Measurements from ENCODE around the gene CENPL.
"Not testable (repeated sequence)": the region's sequence is repeated elsewhere in the genome, so short reads cannot be mapped to it uniquely, and the experiment has no call there.

The CENPL gene

GRCh38 chr1:173857363-173857917 is 32.8 kb upstream of the CENPL start:
- no peak for DNase-seq (ENCODE audit: extremely low read depth in 1 of 2, low read depth in 1 of 2)

- DNase-seq (ENCODE audit: extremely low read depth in 1 of 2, low read depth in 1 of 2) = no peak
These were observed 32.2 kb upstream of the CENPL start for GRCh38 chr1:173856903-173857302.

- no peak for DNase-seq (ENCODE audit: extremely low read depth in 1 of 2, low read depth in 1 of 2)
These were observed 31.3 kb upstream of the CENPL start for GRCh38 chr1:173856014-173856413.

- DNase-seq (ENCODE audit: extremely low read depth in 1 of 2, low read depth in 1 of 2) = no peak
These were observed 28.4 kb upstream of the CENPL start for GRCh38 chr1:173853074-173853473.

- DNase-seq (ENCODE audit: extremely low read depth in 1 of 2, low read depth in 1 of 2) = no peak
These were observed 27.4 kb upstream of the CENPL start for GRCh38 chr1:173852105-173852504.

- no peak for DNase-seq (ENCODE audit: extremely low read depth in 1 of 2, low read depth in 1 of 2)
These were observed 8.1 kb upstream of the CENPL start for GRCh38 chr1:173832748-173833147.

GRCh38 chr1:173827611-173828010 is 2.9 kb upstream of the CENPL start:
- no peak for DNase-seq (ENCODE audit: extremely low read depth in 1 of 2, low read depth in 1 of 2)

GRCh38 chr1:173823781-173824314 is 835 bp downstream of the CENPL start:
- DNase-seq (ENCODE audit: extremely low read depth in 1 of 2, low read depth in 1 of 2) = no peak

- DNase-seq (ENCODE audit: extremely low read depth in 1 of 2, low read depth in 1 of 2) = no peak
These were observed 3.0 kb downstream of the CENPL start for GRCh38 chr1:173821680-173822079.

- DNase-seq (ENCODE audit: extremely low read depth in 1 of 2, low read depth in 1 of 2) = no peak
These were observed 6.2 kb downstream of the CENPL start for GRCh38 chr1:173818459-173818858.

GRCh38 chr1:173813654-173814053 is 11.0 kb downstream of the CENPL start:
- not testable (repeated sequence) for DNase-seq (ENCODE audit: extremely low read depth in 1 of 2, low read depth in 1 of 2)

- no peak for DNase-seq (ENCODE audit: extremely low read depth in 1 of 2, low read depth in 1 of 2)
These were observed 21.7 kb downstream of the CENPL start for GRCh38 chr1:173802961-173803360.

GRCh38 chr1:173799995-173800394 is 24.7 kb downstream of the CENPL start:
- not testable (repeated sequence) for DNase-seq (ENCODE audit: extremely low read depth in 1 of 2, low read depth in 1 of 2)

- DNase-seq (ENCODE audit: extremely low read depth in 1 of 2, low read depth in 1 of 2) = no peak
These were observed 26.6 kb downstream of the CENPL start for GRCh38 chr1:173798078-173798477.

GRCh38 chr1:173789841-173790240 is 34.8 kb downstream of the CENPL start:
- DNase-seq (ENCODE audit: extremely low read depth in 1 of 2, low read depth in 1 of 2) = no peak

GRCh38 chr1:173784997-173785396 is 39.7 kb downstream of the CENPL start:
- no peak for DNase-seq (ENCODE audit: extremely low read depth in 1 of 2, low read depth in 1 of 2)

GRCh38 chr1:173779936-173780335 is 44.7 kb downstream of the CENPL start:
- no peak for DNase-seq (ENCODE audit: extremely low read depth in 1 of 2, low read depth in 1 of 2)

GRCh38 chr1:173775578-173776226 is 49.0 kb downstream of the CENPL start:
- DNase-seq (ENCODE audit: extremely low read depth in 1 of 2, low read depth in 1 of 2) = no peak

- DNase-seq (ENCODE audit: extremely low read depth in 1 of 2, low read depth in 1 of 2) = no peak
These were observed 53.1 kb downstream of the CENPL start for GRCh38 chr1:173771560-173771959.

GRCh38 chr1:173770330-173770729 is 54.4 kb downstream of the CENPL start:
- not testable (repeated sequence) for DNase-seq (ENCODE audit: extremely low read depth in 1 of 2, low read depth in 1 of 2)

GRCh38 chr1:173768827-173769226 is 55.9 kb downstream of the CENPL start:
- DNase-seq (ENCODE audit: extremely low read depth in 1 of 2, low read depth in 1 of 2) = no peak

- no peak for DNase-seq (ENCODE audit: extremely low read depth in 1 of 2, low read depth in 1 of 2)
These were observed 56.5 kb downstream of the CENPL start for GRCh38 chr1:173768206-173768605.

- not testable (repeated sequence) for DNase-seq (ENCODE audit: extremely low read depth in 1 of 2, low read depth in 1 of 2)
These were observed 60.4 kb downstream of the CENPL start for GRCh38 chr1:173764331-173764730.

All from activated CD8-positive, alpha-beta memory T cell treated with anti-CD3 and anti-CD28 coated beads for 1 hour (primary cell).